ENCODE data around the gene CFAP46.

The CFAP46 gene

DNA sequence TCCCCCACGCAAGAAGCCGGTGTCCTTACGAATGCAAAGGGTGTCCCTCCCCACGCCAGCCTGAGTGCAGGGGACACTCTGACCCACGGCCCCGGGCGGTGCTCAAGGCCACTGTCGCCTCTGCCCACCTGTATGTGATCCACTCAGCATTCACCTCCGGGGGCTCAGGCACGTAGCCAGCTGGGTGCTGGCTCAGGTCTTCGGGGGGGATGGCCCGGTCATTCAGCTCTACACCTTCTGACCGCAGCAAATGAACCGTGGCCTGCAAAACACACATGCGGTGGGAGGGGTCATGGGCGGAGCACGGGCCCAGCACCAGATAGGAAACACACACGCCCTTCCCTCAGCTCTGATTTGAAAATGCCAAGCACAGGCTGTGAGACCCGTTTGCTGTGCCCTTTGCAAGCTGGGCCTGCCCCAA is 25.9 kb downstream of the CFAP46 start:
- DNase-seq (ENCODE audit: low spot score) = no peak
- peak overlapping the region; percentile 91 for H3K23ac ChIP-seq (ENCODE audit: low read depth, low read length, poor library complexity)
- WGBS, 2 donors (ENCODE audit: extremely low coverage in 2 of 2, insufficient read length in 2 of 2, insufficient replicate concordance in 1 of 2) = no CpG with 5 or more reads among the region's 19 CpGs

GRCh38 chr10:132915411-132915810 is 27.0 kb downstream of the CFAP46 start:
- H3K4me3 ChIP-seq (ENCODE audit: low read length in 2 of 2) = no peak overlapping the region
- H3K9ac ChIP-seq (ENCODE audit: low read depth, low read length, poor library complexity) = peak overlapping the region; percentile 21
- H3K9me3 ChIP-seq (replicated peaks in 1 of 2; ENCODE audit: control insufficient read depth in 2 of 2, insufficient read depth in 1 of 2, low read depth in 1 of 2, low read length in 2 of 2) = peaks cover 0 to 3% of the 10 kb centered on the region in 2 donors
- H2BK15ac ChIP-seq (ENCODE audit: low read length) = no peak overlapping the region
- no peak overlapping the region for H2BK120ac ChIP-seq (ENCODE audit: low read depth, low read length)
- DNase-seq (ENCODE audit: low spot score) = no peak
- H2AK5ac ChIP-seq (ENCODE audit: low read depth, low read length) = peak overlapping the region; percentile 81
- H3K36me3 ChIP-seq (replicated peaks in 1 of 2; ENCODE audit: control insufficient read depth in 2 of 2, insufficient read depth in 2 of 2, low read length in 2 of 2) = no peaks in the 10 kb centered on the region
- H3K4me2 ChIP-seq (ENCODE audit: insufficient read depth, low read length, poor library complexity, severe bottlenecking) = no peak overlapping the region
- H3K79me1 ChIP-seq (ENCODE audit: low read depth, low read length) = peaks cover 2% of the 10 kb centered on the region
- H4K8ac ChIP-seq (ENCODE audit: low read depth, low read length) = no peak overlapping the region
- H3K18ac ChIP-seq (ENCODE audit: low read length) = peak overlapping the region; percentile 71
- peak overlapping the region; percentile 84 for H2BK12ac ChIP-seq (ENCODE audit: low read length)
- peak overlapping the region; percentile 94 for H3K14ac ChIP-seq (ENCODE audit: low read length)
- no peak overlapping the region for H3K4ac ChIP-seq (ENCODE audit: low read length)
- H3K23ac ChIP-seq (ENCODE audit: low read depth, low read length, poor library complexity) = peak overlapping the region; percentile 65
- H2AFZ ChIP-seq (ENCODE audit: low read length) = no peak overlapping the region
- no peak overlapping the region for H2BK5ac ChIP-seq (ENCODE audit: low read length)
- H3K27ac ChIP-seq (replicated peaks; ENCODE audit: low read length) = no peak overlapping the region
- H4K91ac ChIP-seq (ENCODE audit: low read depth, low read length, poor library complexity) = no peak overlapping the region
- peaks cover 0 to 9% of the 10 kb centered on the region in 2 donors for H3K4me1 ChIP-seq (ENCODE audit: control insufficient read depth in 2 of 2, insufficient read depth in 1 of 2, low read depth in 1 of 2, low read length in 2 of 2)
- H3K27me3 ChIP-seq (ENCODE audit: control insufficient read depth in 3 of 3, insufficient read depth in 3 of 3, low read depth in 1 of 3, low read length in 3 of 3) = no peaks in the 10 kb centered on the region
- WGBS, 2 donors (ENCODE audit: extremely low coverage in 2 of 2, insufficient read length in 2 of 2, insufficient replicate concordance in 1 of 2) = no CpG with 5 or more reads among the region's 30 CpGs

More for the DNA sequence above, 25.9 kb downstream of the CFAP46 start:
- Histone ChIP-seq H3K14ac (ENCODE audit: low read length) (peak overlapping the region; percentile 56), H2AFZ (ENCODE audit: low read length) (no peak overlapping the region), H3K18ac (ENCODE audit: low read length) (peak overlapping the region; percentile 85), H3K4ac (ENCODE audit: low read length) (no peak overlapping the region), H3K27ac (replicated peaks; ENCODE audit: low read length) (no peak overlapping the region), H3K4me1 (ENCODE audit: control insufficient read depth in 2 of 2, insufficient read depth in 1 of 2, low read depth in 1 of 2, low read length in 2 of 2) (peaks cover 0 to 8% of the 10 kb centered on the region in 2 donors), H3K27me3 (ENCODE audit: control insufficient read depth in 3 of 3, insufficient read depth in 3 of 3, low read depth in 1 of 3, low read length in 3 of 3) (no peaks in the 10 kb centered on the region), H3K9ac (ENCODE audit: low read depth, low read length, poor library complexity) (no peak overlapping the region), H2BK12ac (ENCODE audit: low read length) (peak overlapping the region; percentile 16), H2BK15ac (ENCODE audit: low read length) (no peak overlapping the region), H4K8ac (ENCODE audit: low read depth, low read length) (no peak overlapping the region), H3K4me3 (ENCODE audit: low read length in 2 of 2) (no peak overlapping the region), H2BK120ac (ENCODE audit: low read depth, low read length) (no peak overlapping the region), H3K4me2 (ENCODE audit: insufficient read depth, low read length, poor library complexity, severe bottlenecking) (no peak overlapping the region), H3K9me3 (replicated peaks in 1 of 2; ENCODE audit: control insufficient read depth in 2 of 2, insufficient read depth in 1 of 2, low read depth in 1 of 2, low read length in 2 of 2) (peaks cover 0 to 3% of the 10 kb centered on the region in 2 donors), H2BK5ac (ENCODE audit: low read length) (peak overlapping the region; percentile 39), H2AK5ac (ENCODE audit: low read depth, low read length) (peak overlapping the region; percentile 92), H3K36me3 (replicated peaks in 1 of 2; ENCODE audit: control insufficient read depth in 2 of 2, insufficient read depth in 2 of 2, low read length in 2 of 2) (no peaks in the 10 kb centered on the region), H4K91ac (ENCODE audit: low read depth, low read length, poor library complexity) (no peak overlapping the region), H3K79me1 (ENCODE audit: low read depth, low read length) (no peaks in the 10 kb centered on the region)

GRCh38 chr10:132914732-132915131 is 27.6 kb downstream of the CFAP46 start:
- Histone ChIP-seq H3K4me3 (ENCODE audit: low read length in 2 of 2) (no peak overlapping the region), H2BK5ac (ENCODE audit: low read length) (no peak overlapping the region), H3K79me1 (ENCODE audit: low read depth, low read length) (peaks cover 2% of the 10 kb centered on the region), H3K27ac (replicated peaks; ENCODE audit: low read length) (no peak overlapping the region), H2BK15ac (ENCODE audit: low read length) (peak overlapping the region; percentile 49), H2BK120ac (ENCODE audit: low read depth, low read length) (no peak overlapping the region), H3K9me3 (replicated peaks in 1 of 2; ENCODE audit: control insufficient read depth in 2 of 2, insufficient read depth in 1 of 2, low read depth in 1 of 2, low read length in 2 of 2) (peaks cover 0 to 3% of the 10 kb centered on the region in 2 donors), H3K23ac (ENCODE audit: low read depth, low read length, poor library complexity) (no peak overlapping the region), H3K4ac (ENCODE audit: low read length) (no peak overlapping the region), H3K27me3 (ENCODE audit: control insufficient read depth in 3 of 3, insufficient read depth in 3 of 3, low read depth in 1 of 3, low read length in 3 of 3) (no peaks in the 10 kb centered on the region), H4K8ac (ENCODE audit: low read depth, low read length) (no peak overlapping the region), H4K91ac (ENCODE audit: low read depth, low read length, poor library complexity) (no peak overlapping the region), H3K4me1 (ENCODE audit: control insufficient read depth in 2 of 2, insufficient read depth in 1 of 2, low read depth in 1 of 2, low read length in 2 of 2) (peaks cover 0 to 9% of the 10 kb centered on the region in 2 donors), H3K4me2 (ENCODE audit: insufficient read depth, low read length, poor library complexity, severe bottlenecking) (no peak overlapping the region), H3K9ac (ENCODE audit: low read depth, low read length, poor library complexity) (no peak overlapping the region), H3K36me3 (replicated peaks in 1 of 2; ENCODE audit: control insufficient read depth in 2 of 2, insufficient read depth in 2 of 2, low read length in 2 of 2) (no peaks in the 10 kb centered on the region), H2BK12ac (ENCODE audit: low read length) (peak overlapping the region; percentile 16), H2AFZ (ENCODE audit: low read length) (no peak overlapping the region), H2AK5ac (ENCODE audit: low read depth, low read length) (no peak overlapping the region), H3K14ac (ENCODE audit: low read length) (no peak overlapping the region), H3K18ac (ENCODE audit: low read length) (peak overlapping the region; percentile 90)
- DNase-seq (ENCODE audit: low spot score) = no peak
- no CpG with 5 or more reads among the region's 17 CpGs for WGBS, 2 donors (ENCODE audit: extremely low coverage in 2 of 2, insufficient read length in 2 of 2, insufficient replicate concordance in 1 of 2)

DNA sequence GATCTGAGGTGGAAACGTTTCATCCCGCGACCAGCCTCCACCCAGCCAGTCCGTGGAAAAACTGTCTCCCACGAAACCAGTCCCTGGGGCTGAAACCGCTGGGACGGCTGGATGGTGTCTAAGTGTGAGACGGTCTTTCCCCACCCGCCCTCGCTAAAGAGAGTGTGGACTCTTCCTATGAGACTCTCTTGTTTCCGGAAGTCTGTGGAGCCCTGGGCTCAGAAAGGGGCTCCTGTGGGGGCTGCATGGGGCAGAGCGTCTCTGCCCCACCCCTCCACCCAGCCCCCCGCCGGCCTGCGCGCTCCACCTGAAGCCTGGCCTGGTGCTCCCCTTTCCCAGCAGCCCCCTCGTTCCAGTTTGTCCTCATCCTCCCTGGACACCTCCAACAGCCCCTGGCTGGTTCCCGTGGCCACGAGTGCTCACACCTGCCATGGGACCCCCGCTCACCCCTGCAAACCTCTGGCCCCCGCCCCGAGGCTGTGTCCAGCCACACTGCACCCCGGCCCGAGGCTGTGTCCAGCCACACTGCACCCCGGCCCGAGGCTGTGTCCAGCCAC is 28.7 kb downstream of the CFAP46 start:
- peak overlapping the region; percentile 84 for H2BK12ac ChIP-seq (ENCODE audit: low read length)
- no peak overlapping the region for H3K4me2 ChIP-seq (ENCODE audit: insufficient read depth, low read length, poor library complexity, severe bottlenecking)
- peak overlapping the region; percentile 15 for H2AK5ac ChIP-seq (ENCODE audit: low read depth, low read length)
- H3K27ac ChIP-seq (replicated peaks; ENCODE audit: low read length) = no peak overlapping the region
- peaks cover 0 to 9% of the 10 kb centered on the region in 2 donors for H3K4me1 ChIP-seq (ENCODE audit: control insufficient read depth in 2 of 2, insufficient read depth in 1 of 2, low read depth in 1 of 2, low read length in 2 of 2)
- no peak overlapping the region for H2BK15ac ChIP-seq (ENCODE audit: low read length)
- WGBS, 2 donors (ENCODE audit: extremely low coverage in 2 of 2, insufficient read length in 2 of 2, insufficient replicate concordance in 1 of 2) = no CpG with 5 or more reads among the region's 26 CpGs
- no peak overlapping the region for H4K91ac ChIP-seq (ENCODE audit: low read depth, low read length, poor library complexity)
- no peak for DNase-seq (ENCODE audit: low spot score)
- H2BK120ac ChIP-seq (ENCODE audit: low read depth, low read length) = no peak overlapping the region
- no peaks in the 10 kb centered on the region for H3K27me3 ChIP-seq (ENCODE audit: control insufficient read depth in 3 of 3, insufficient read depth in 3 of 3, low read depth in 1 of 3, low read length in 3 of 3)
- no peak overlapping the region for H3K4ac ChIP-seq (ENCODE audit: low read length)
- no peaks in the 10 kb centered on the region for H3K36me3 ChIP-seq (replicated peaks in 1 of 2; ENCODE audit: control insufficient read depth in 2 of 2, insufficient read depth in 2 of 2, low read length in 2 of 2)
- no peak overlapping the region for H2AFZ ChIP-seq (ENCODE audit: low read length)
- H3K14ac ChIP-seq (ENCODE audit: low read length) = no peak overlapping the region
- H3K9me3 ChIP-seq (replicated peaks in 1 of 2; ENCODE audit: control insufficient read depth in 2 of 2, insufficient read depth in 1 of 2, low read depth in 1 of 2, low read length in 2 of 2) = peaks cover 0 to 3% of the 10 kb centered on the region in 2 donors
- H2BK5ac ChIP-seq (ENCODE audit: low read length) = no peak overlapping the region
- no peak overlapping the region for H4K8ac ChIP-seq (ENCODE audit: low read depth, low read length)
- H3K4me3 ChIP-seq (ENCODE audit: low read length in 2 of 2) = no peak overlapping the region
- peaks cover 2% of the 10 kb centered on the region for H3K79me1 ChIP-seq (ENCODE audit: low read depth, low read length)
- H3K18ac ChIP-seq (ENCODE audit: low read length) = peak overlapping the region; percentile 4
- H3K9ac ChIP-seq (ENCODE audit: low read depth, low read length, poor library complexity) = no peak overlapping the region
- no peak overlapping the region for H3K23ac ChIP-seq (ENCODE audit: low read depth, low read length, poor library complexity)

Data from neuronal stem cell (in vitro differentiated cells).